Stomach (tissue), 4 donors: ENCODE data around the gene VAV2.

Experiments
- POLR2A ChIP-seq, 4 donors: fragments of 450-650 bp; IDR thresholded peaks; one replicate each; pipeline ENCODE4 v1.6.1; 2016; ENCODE audit warnings: antibody characterized with exemption in 4 of 4, control low read depth in 2 of 4, mild to moderate bottlenecking in 1 of 4, moderate library complexity in 1 of 4
- TF ChIP-seq, protein P1 (sequence below), 7 experiments: fragments of 450-650 bp in 4 of 7; fragments of 200-600 bp in 3 of 7; sonication (generic) in 3 of 7; IDR thresholded peaks; one replicate each; pipeline ENCODE4 v1.5.1; 2016 to 2019; ENCODE audit warnings: antibody characterized with exemption in 7 of 7, control low read depth in 2 of 7, mild to moderate bottlenecking in 1 of 7

DNA sequence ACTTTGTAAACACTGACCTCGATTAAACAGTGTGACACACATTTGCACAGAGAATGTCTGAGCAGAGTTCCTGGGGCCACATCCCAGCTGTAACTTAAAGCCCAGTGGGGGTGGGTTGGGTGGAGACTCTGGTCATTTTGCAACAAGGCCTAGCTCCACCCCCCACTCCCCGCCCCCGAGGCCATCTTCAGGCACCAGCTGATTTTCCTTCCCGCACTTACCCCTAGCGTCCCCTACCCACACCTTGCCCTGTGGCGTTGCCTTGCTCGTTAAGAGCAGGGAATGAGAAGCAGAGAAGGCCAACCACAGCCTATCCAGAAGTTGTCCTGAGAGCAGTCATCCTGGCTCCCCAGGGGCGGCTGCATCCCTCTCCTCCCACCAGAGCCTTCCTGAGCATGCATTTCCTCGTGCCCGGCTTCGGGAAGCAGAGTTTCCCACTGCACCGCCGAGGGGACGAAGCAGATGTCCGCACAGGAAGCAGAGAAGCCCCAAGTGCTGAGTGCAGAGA lies 152.2 kb downstream of the VAV2 start:
- TF ChIP-seq, protein P1, sequence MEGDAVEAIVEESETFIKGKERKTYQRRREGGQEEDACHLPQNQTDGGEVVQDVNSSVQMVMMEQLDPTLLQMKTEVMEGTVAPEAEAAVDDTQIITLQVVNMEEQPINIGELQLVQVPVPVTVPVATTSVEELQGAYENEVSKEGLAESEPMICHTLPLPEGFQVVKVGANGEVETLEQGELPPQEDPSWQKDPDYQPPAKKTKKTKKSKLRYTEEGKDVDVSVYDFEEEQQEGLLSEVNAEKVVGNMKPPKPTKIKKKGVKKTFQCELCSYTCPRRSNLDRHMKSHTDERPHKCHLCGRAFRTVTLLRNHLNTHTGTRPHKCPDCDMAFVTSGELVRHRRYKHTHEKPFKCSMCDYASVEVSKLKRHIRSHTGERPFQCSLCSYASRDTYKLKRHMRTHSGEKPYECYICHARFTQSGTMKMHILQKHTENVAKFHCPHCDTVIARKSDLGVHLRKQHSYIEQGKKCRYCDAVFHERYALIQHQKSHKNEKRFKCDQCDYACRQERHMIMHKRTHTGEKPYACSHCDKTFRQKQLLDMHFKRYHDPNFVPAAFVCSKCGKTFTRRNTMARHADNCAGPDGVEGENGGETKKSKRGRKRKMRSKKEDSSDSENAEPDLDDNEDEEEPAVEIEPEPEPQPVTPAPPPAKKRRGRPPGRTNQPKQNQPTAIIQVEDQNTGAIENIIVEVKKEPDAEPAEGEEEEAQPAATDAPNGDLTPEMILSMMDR (IDR thresholded peaks at IDR 0.05): no peak
- no peak for TF ChIP-seq POLR2A (IDR thresholded peaks at IDR 0.05)
